Measurements from ENCODE around the gene GLA. TPM values are rescaled to one million over a fixed set of nuclear protein-coding genes. Genes with fewer than 3 reads are reported as not detected.

The GLA gene
- 179 to 225 TPM (median 196 TPM) in 5 replicates for total RNA-seq (2022; extraction: Qiagen RNA extraction; ENCODE audit: low read depth)

DNA sequence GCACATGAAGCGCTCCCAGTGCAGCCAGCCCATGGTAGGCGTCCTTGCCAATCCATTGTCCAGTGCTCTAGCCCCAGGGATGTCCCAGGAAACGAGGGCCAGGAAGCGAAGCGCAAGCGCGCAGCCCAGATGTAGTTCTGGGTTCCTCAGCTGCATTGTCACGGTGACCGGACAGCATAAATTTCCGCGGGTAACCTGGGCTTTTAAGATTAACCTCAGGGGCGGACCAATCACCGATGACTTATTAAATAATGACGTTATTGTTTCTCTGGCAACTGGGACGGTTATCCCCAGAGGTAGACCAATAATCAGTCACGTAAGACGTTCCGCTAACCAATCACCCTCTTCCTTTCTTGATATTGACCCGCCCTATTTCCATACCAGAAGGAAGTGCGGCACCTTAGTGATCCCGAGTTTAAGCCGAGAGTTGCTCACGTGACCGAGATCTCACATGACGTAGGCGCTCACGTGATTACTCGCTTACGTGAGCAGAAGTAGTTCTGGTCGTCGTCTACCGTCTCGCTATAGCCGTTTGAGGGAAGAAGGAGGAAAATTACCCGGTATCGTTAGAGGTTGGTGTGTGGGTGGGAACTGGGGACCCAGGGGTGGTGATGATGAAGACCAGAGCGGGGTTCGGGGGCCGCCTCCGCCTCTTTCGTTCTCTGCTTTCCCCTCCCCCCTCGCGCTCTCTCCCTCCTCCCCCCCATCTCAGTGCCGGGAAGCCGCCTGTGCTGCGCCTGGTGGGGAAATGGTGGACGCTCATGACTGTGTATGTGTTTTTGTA is at the start of gene GLA, which contains the start of gene HNRNPH2:
TSS of gene GLA (minus strand) at position 178 of the 784 bp plus-strand sequence. CDS start at position 156, 22 bp downstream.
TSS of gene HNRNPH2 (plus strand) at position 475 of the 784 bp plus-strand sequence. CDS start 3,767 bp downstream, outside the sequence.

DNA sequence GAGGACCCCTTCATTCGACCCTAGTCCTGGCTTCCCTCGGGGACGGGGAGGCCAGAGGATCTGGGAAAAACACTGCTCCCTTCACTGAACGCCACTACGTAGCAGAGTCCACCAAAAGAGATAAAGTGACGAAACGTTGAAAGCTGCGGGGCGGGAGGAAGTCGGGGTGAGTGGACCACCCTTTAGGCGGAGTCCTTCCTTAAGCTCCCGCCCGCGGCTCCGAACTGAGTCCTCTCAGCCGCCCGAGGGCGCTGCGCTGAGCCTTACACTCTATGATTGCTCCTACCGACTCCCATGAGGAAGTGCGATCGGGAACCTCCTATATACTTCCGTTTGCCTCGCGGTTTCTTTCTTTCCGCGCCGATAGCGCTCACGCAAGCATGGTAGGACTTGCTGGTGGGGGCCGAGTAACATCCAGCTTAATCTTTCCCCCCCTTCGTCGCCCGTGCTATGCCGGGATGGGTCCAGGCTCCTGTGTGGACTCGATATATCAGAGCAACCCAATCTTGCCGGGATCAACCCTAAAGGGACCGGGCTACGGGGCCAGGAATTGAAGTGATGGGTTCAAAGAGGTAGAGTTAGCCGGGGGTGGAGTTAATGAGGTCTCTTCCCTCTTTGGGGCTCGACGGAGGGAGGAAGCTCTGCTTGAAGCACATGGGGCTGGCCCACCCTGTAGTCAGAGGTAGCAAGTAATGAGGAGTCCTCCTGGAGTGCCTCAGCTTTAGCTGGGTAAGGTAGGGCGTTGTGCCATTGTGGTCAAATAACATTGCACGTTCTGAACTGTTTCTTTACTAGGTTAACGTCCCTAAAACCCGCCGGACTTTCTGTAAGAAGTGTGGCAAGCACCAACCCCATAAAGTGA is 16.8 kb downstream of the GLA start, which contains the start of gene RPL36A:
TSS of gene RPL36A (plus strand) at position 348 of the 862 bp plus-strand sequence. CDS start at position 381, 33 bp downstream.

DNA sequence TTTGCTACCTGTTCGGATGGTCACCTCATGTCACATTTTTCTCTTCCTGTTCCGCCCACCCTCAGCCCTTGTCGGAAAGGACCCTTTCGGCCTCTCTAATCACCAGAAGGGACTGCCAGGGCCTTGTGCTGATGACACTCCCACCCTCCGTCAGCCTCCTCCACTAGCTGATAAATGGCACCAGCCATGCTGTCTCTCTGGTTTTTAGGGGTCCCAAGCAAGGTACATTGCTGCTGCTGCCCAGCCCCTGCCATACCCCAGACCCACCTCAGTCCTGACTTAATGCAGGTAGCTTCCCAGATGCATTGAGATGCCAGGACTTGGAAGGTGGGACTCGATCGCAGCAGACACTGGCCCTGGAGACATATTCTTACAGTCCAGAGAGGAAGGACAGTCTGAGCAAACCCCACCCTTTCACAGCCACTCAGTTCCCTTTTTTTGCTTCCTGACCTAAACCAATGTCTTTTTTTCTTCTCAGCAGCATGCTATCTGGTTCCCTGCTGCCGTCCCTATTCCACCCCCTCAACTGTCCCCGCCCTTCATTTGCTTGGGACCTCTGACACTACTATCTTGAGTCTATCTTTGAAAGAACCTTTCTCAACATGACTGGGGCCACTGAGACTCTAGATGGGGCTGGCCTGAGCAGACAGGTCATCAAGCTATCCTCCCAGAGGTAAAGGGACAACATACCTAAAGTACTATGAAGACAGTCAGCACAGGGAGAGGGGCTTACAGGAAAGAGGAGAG is 21.8 kb downstream of the GLA start, which contains the start of gene BTK:
TSS of gene BTK (minus strand) at position 397 of the 747 bp plus-strand sequence. CDS start 10,907 bp downstream, outside the sequence.

DNA sequence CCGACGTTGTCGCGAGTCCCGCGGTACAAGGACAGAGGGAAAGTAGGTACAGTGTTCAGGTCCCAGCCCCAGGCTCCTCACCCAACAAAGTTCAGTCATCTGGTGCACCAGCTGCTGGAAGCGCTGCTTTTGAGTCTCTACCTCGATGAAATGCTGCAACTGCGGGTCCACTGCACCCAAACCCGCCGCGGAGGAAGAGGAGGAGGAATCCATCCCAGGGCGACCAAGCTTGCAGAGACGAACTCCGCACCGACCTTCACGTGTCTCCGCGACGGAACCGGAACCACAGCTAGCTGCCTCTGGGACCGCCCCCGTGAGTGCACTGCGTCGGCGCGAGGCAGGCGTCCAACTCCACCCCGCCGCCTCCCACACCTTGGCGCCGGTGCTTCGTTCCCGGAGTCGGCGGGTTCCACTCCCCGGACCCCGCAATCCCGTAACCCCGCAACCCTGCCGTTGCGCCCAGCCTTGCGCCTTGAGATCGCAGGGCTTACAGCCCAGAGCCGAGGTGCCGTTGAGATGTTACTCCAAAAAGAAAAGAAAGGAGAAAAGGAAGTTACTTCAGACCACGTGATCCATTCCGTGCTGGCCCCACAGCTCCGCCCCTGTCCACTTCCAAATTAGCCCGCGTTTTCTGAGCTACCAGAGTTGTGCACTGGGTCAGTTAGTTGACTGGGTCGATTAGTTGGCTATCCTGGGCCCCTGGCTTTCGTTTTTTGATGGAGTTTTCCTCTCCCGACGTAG is 59.1 kb downstream of the GLA start, which contains the start of gene TIMM8A:
TSS of gene TIMM8A (minus strand) at position 291 of the 741 bp plus-strand sequence. CDS start at position 213, 78 bp downstream.

Other genes starting within 250 kb of the GLA start
- 0.10 to 0.21 TPM (median 0.18 TPM) in 5 replicates for gene DRP2, start 188.1 kb downstream of the GLA start, total RNA-seq (2022; extraction: Qiagen RNA extraction; ENCODE audit: low read depth)
- 0.06 to 0.24 TPM (median 0.22 TPM) in 3 of 5 replicates, not detected in the others for gene TAF7L, start 116.6 kb downstream of the GLA start, total RNA-seq (2022; extraction: Qiagen RNA extraction; ENCODE audit: low read depth)
- gene TIMM8A, start 59.2 kb downstream of the GLA start, total RNA-seq (2022; extraction: Qiagen RNA extraction; ENCODE audit: low read depth): 28.2 to 35.5 TPM (median 29.9 TPM) in 5 replicates
- 0.08 to 0.37 TPM (median 0.23 TPM) in 5 replicates for gene BTK, start 21.7 kb downstream of the GLA start, total RNA-seq (2022; extraction: Qiagen RNA extraction; ENCODE audit: low read depth)
- 2,389 to 3,501 TPM (median 2,688 TPM) in 5 replicates for gene RPL36A, start 16.9 kb downstream of the GLA start, total RNA-seq (2022; extraction: Qiagen RNA extraction; ENCODE audit: low read depth)
- 45.5 to 67.1 TPM (median 62.0 TPM) in 5 replicates for gene HNRNPH2, start 297 bp upstream of the GLA start, total RNA-seq (2022; extraction: Qiagen RNA extraction; ENCODE audit: low read depth)
- 0.28 to 0.71 TPM (median 0.37 TPM) in 5 replicates for gene ARMCX4, start 77.5 kb upstream of the GLA start, total RNA-seq (2022; extraction: Qiagen RNA extraction; ENCODE audit: low read depth)
- gene ARMCX1, start 142.6 kb upstream of the GLA start, total RNA-seq (2022; extraction: Qiagen RNA extraction; ENCODE audit: low read depth): 0.19 to 0.51 TPM (median 0.43 TPM) in 5 replicates
- gene ARMCX6, start 210.1 kb upstream of the GLA start, total RNA-seq (2022; extraction: Qiagen RNA extraction; ENCODE audit: low read depth): 41.7 to 46.9 TPM (median 45.8 TPM) in 5 replicates
- 15.8 to 24.0 TPM (median 21.5 TPM) in 5 replicates for gene ARMCX3, start 215.2 kb upstream of the GLA start, total RNA-seq (2022; extraction: Qiagen RNA extraction; ENCODE audit: low read depth)